ENCODE measurements around the gene NOM1.

NOM1 gene

DNA sequence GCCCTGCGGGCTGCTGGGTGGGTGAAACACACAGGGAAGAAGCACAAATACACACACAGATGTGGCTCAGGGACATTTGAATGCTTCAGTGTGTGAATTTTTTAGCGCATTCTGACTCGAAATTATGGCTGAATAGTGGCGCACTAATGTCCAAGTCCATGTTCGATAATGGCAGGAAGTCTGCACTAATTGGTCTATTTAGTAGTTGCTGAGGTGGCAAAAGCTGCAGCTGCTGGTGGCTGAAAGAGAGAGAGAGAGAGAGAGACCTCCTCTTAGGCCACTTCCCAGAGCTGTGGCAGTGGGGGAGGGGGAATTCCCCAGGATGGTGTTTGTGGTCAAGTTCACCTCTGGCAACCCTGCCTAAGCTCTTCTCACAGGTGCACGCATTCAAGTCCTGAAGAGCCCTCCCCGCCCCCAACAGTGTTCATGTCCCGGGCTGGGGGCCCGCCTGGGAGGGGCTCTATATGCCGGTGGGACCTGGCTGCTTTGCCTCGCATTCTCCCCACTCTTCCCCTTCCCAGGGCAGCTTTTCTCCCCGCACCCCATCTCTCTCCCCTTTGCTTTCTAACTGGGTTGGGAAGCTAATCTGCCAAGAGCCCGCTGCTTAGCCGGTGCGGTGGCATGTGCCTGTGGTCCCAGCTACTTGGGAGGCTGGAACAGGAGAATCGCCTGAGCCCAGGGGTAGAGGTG is 67.0 kb downstream of the NOM1 start:
- Histone ChIP-seq H3K27me3 (ENCODE audit: control insufficient read depth in 2 of 2, insufficient read depth in 2 of 2, low read length in 2 of 2) (peaks cover 60 to 64% of the 10 kb centered on the region in 2 donors), H3K4me1 (ENCODE audit: control insufficient read depth in 2 of 2, insufficient read depth in 2 of 2, low read length in 2 of 2) (peaks cover 20 to 23% of the 10 kb centered on the region in 2 donors), H3K9me3 (ENCODE audit: control insufficient read depth in 2 of 2, low read length in 2 of 2) (no peaks in the 10 kb centered on the region), H3K4me3 (ENCODE audit: low read length in 2 of 2) (no peak overlapping the region), H3K27ac (ENCODE audit: low read depth in 2 of 2, low read length in 2 of 2) (no peak overlapping the region), H3K9ac (ENCODE audit: low read depth in 1 of 2, low read length in 2 of 2) (no peak overlapping the region), H3K36me3 (ENCODE audit: control insufficient read depth in 2 of 2, insufficient read depth in 2 of 2, low read length in 2 of 2) (no peaks in the 10 kb centered on the region)

DNA sequence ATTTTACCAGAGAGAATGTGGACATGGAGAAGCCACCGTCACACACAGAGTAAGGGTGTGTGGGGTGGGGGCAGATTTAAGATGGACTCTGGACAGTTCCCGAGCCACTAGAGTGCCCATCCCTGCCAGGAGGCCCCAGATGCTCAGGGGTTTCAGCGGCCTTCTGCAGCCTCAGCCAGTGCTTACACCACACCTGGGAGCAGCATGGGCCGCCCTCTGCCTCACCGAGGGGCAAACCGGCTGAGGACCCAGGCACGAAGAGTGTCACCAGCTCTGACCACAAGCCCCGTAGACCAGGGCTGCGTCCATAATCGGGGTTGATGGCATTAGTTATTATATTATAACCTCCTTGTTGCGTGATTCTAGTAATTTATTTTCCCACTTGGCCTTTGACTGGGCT is 67.6 kb downstream of the NOM1 start:
- no peaks in the 10 kb centered on the region for H3K36me3 ChIP-seq (ENCODE audit: control insufficient read depth in 2 of 2, insufficient read depth in 2 of 2, low read length in 2 of 2)
- H3K27ac ChIP-seq (ENCODE audit: low read depth in 2 of 2, low read length in 2 of 2): no peak overlapping the region

DNA sequence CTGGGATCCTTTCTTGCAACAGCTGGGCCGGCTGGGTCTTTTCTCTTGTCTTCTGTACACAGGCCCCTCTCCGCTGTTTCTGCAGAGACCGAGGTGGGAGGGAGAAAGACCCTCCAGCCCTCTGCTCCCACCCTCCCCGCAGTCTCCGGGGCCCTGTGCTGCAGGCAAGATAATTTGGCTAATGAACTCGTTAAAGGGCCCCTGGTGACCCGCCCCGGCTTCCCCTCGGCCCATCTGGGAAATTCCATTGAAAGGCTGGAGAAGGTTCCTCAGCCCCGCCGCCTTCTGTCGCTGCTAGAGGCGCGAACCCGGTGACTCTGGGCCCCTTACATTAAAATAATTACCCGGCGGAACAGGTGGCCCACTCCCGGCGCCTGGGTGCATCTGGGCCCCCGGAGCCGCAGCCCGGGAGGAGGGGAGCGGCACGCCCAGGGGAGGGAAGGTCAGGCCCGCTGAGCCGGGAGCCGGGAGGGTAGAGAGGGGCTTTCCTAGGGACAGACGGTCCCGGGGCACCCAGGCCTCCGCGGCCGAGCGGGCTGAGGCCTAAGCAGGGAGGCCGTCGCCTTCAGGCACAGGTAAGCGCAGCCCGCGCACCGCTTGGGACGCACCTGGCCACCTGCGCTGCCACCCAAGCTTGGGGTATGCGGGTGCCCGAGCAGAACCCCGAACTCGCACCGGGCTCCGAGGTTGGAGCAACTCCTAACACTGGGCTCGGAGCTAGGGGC is 68.3 kb downstream of the NOM1 start:
- Histone ChIP-seq H3K9ac (ENCODE audit: low read depth in 1 of 2, low read length in 2 of 2) (no peak overlapping the region), H3K27me3 (ENCODE audit: control insufficient read depth in 2 of 2, insufficient read depth in 2 of 2, low read length in 2 of 2) (peaks cover 72 to 76% of the 10 kb centered on the region in 2 donors), H3K4me3 (ENCODE audit: low read length in 2 of 2) (no peak overlapping the region), H3K36me3 (ENCODE audit: control insufficient read depth in 2 of 2, insufficient read depth in 2 of 2, low read length in 2 of 2) (no peaks in the 10 kb centered on the region), H3K4me1 (ENCODE audit: control insufficient read depth in 2 of 2, insufficient read depth in 2 of 2, low read length in 2 of 2) (peaks cover 20 to 24% of the 10 kb centered on the region in 2 donors), H3K27ac (ENCODE audit: low read depth in 2 of 2, low read length in 2 of 2) (no peak overlapping the region), H3K9me3 (ENCODE audit: control insufficient read depth in 2 of 2, low read length in 2 of 2) (no peaks in the 10 kb centered on the region)

More for the DNA sequence above, 67.6 kb downstream of the NOM1 start:
- peaks cover 66 to 69% of the 10 kb centered on the region in 2 donors for H3K27me3 ChIP-seq (ENCODE audit: control insufficient read depth in 2 of 2, insufficient read depth in 2 of 2, low read length in 2 of 2)
- no peak overlapping the region for H3K9ac ChIP-seq (ENCODE audit: low read depth in 1 of 2, low read length in 2 of 2)
- H3K4me1 ChIP-seq (ENCODE audit: control insufficient read depth in 2 of 2, insufficient read depth in 2 of 2, low read length in 2 of 2): peaks cover 20 to 22% of the 10 kb centered on the region in 2 donors
- no peaks in the 10 kb centered on the region for H3K9me3 ChIP-seq (ENCODE audit: control insufficient read depth in 2 of 2, low read length in 2 of 2)
- no peak overlapping the region for H3K4me3 ChIP-seq (ENCODE audit: low read length in 2 of 2)

DNA sequence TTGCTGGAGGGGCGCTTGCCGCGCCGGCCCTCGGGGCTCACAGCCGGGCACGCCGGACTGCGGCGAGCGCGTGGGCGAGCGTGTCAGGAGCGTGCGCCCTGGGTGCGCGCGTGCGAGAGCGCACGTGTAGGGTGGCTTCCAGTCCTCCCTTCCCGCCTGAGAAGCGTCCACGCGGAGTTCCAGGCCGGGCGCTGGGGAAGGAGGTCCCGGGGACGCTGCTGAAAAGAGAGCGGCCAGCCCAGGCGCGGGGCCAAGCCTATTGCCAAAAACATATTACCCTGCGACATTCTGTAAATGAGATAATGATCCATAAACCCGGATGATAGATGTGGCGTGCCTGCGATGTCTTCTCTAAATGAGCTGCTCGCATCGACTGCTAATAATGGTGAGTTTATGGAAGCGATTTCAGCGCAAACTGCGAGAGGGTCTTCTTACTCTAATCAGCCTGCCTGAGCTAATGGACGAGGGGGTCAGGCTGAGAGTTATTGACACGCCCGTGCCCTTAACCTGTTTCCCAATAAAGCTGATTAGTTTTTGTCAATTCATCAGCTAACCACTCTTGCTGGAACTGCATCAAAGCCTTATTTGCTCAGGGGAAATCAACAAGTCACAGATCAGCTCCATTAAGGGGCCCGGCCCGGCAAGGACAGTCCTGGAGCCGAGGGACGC is 69.0 kb downstream of the NOM1 start:
- Histone ChIP-seq H3K4me1 (ENCODE audit: control insufficient read depth in 2 of 2, insufficient read depth in 2 of 2, low read length in 2 of 2) (peaks cover 23 to 26% of the 10 kb centered on the region in 2 donors), H3K27ac (ENCODE audit: low read depth in 2 of 2, low read length in 2 of 2) (no peak overlapping the region), H3K9ac (ENCODE audit: low read depth in 1 of 2, low read length in 2 of 2) (no peak overlapping the region), H3K36me3 (ENCODE audit: control insufficient read depth in 2 of 2, insufficient read depth in 2 of 2, low read length in 2 of 2) (no peaks in the 10 kb centered on the region), H3K9me3 (ENCODE audit: control insufficient read depth in 2 of 2, low read length in 2 of 2) (no peaks in the 10 kb centered on the region), H3K4me3 (ENCODE audit: low read length in 2 of 2) (no peak overlapping the region), H3K27me3 (ENCODE audit: control insufficient read depth in 2 of 2, insufficient read depth in 2 of 2, low read length in 2 of 2) (peaks cover 72 to 78% of the 10 kb centered on the region in 2 donors)

DNA sequence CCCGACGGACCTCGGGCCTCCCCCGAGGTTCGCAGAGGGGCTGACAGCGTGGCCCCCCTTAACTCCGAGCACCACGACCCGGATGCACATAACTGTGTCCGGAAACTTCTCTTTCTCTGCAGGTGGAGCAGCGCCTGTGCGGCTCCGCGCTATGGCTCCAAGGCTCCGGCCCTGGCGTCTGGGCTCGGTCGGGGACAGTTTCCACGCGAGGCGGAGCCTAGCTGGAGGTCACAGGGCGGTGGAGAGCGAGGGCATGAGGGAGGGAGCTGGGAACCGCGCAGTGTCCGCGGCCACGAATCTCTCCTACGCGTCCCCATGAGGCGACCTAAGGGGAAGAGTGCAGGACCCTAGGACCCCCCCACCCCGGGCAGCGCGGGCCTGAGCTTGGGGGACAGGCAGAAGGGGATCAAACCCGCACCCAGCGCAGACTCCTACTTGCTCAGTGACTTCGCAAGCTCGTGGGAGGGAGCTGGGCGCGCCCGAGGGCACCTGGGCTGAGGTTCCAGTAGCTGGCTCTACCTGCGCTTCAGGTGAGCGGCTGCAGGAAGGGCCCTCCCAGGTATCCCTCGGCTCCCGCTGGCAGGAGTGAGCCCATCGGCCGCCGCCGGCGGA is 69.6 kb downstream of the NOM1 start:
- Histone ChIP-seq H3K27me3 (ENCODE audit: control insufficient read depth in 2 of 2, insufficient read depth in 2 of 2, low read length in 2 of 2) (peaks cover 76% of the 10 kb centered on the region in 2 donors), H3K9ac (ENCODE audit: low read depth in 1 of 2, low read length in 2 of 2) (no peak overlapping the region)

DNA sequence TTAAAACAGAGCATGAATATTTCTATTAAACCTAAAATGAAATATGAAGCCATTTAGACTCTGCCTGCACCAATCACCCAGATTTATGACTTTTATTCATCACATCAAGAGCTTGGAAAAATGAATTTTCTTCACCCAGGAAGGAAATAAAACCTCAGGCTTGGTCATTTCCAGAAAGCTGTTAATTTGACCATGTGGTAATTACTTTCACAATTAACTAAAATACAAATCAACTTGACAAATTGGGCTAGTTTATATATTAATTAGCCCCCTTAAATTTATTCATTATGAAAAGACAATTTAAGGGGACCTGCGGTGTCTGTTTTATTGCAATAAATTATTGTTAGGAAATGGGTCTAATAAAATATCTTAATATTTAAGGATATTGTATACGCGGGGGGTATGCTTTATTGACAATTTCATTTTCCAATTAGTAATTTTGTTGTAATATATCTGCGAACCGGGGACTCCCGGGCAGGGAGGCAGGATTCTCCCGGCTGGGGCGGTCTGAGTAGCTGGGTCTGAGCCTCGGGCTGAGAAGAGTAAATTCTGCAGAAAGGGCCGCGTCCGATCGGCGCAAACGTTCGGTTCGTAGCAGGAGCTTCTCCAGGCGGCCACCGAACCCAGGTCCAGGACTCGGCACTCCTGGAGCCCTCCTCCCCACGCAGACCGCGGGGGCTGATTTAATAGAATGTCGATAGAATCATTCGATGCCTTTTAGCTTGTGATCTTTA is 70.4 kb downstream of the NOM1 start:
- H3K9me3 ChIP-seq (ENCODE audit: control insufficient read depth in 2 of 2, low read length in 2 of 2): no peaks in the 10 kb centered on the region
- no peaks in the 10 kb centered on the region for H3K36me3 ChIP-seq (ENCODE audit: control insufficient read depth in 2 of 2, insufficient read depth in 2 of 2, low read length in 2 of 2)
- H3K4me3 ChIP-seq (ENCODE audit: low read length in 2 of 2): no peak overlapping the region
- H3K4me1 ChIP-seq (ENCODE audit: control insufficient read depth in 2 of 2, insufficient read depth in 2 of 2, low read length in 2 of 2): peaks cover 16 to 20% of the 10 kb centered on the region in 2 donors
- no peak overlapping the region for H3K9ac ChIP-seq (ENCODE audit: low read depth in 1 of 2, low read length in 2 of 2)
- no peak overlapping the region for H3K27ac ChIP-seq (ENCODE audit: low read depth in 2 of 2, low read length in 2 of 2)
- H3K27me3 ChIP-seq (ENCODE audit: control insufficient read depth in 2 of 2, insufficient read depth in 2 of 2, low read length in 2 of 2): peaks cover 72 to 83% of the 10 kb centered on the region in 2 donors

More for the DNA sequence above, 69.6 kb downstream of the NOM1 start:
- Histone ChIP-seq H3K4me1 (ENCODE audit: control insufficient read depth in 2 of 2, insufficient read depth in 2 of 2, low read length in 2 of 2) (peaks cover 17 to 20% of the 10 kb centered on the region in 2 donors), H3K27ac (ENCODE audit: low read depth in 2 of 2, low read length in 2 of 2) (no peak overlapping the region), H3K4me3 (ENCODE audit: low read length in 2 of 2) (peak overlapping the region in 1 of 2 donors; percentile 10), H3K9me3 (ENCODE audit: control insufficient read depth in 2 of 2, low read length in 2 of 2) (no peaks in the 10 kb centered on the region), H3K36me3 (ENCODE audit: control insufficient read depth in 2 of 2, insufficient read depth in 2 of 2, low read length in 2 of 2) (no peaks in the 10 kb centered on the region)

DNA sequence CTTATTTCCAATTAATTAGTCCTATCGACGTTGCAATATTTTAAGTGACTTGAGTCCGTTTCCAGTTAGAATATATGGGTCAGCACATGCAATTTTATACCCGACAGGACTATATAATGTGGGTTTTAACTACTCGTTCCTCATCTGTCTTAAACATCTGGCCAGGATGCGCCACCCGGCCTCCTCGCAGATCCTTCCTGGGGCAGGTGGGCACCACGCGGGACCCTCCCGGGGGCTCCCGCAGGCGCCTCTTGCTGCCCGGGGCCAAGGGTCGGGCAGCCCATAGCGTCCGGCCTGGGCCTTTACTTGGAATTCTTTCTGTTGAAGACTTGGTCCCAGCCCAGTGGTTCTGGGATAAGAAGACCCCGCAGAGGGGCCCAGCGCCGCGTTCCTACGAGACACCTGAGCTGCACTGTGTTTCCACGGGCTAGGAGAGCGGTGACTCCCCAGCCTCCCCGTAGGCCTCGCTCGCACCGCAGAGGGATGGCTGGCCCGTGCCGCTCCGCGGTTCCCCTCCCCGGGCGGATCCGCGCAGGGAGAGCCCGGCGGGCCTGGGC is 71.1 kb downstream of the NOM1 start:
- H3K4me1 ChIP-seq (ENCODE audit: control insufficient read depth in 2 of 2, insufficient read depth in 2 of 2, low read length in 2 of 2): peaks cover 16 to 20% of the 10 kb centered on the region in 2 donors
- H3K4me3 ChIP-seq (ENCODE audit: low read length in 2 of 2): peak overlapping the region in 1 of 2 donors; percentile 13
- no peaks in the 10 kb centered on the region for H3K36me3 ChIP-seq (ENCODE audit: control insufficient read depth in 2 of 2, insufficient read depth in 2 of 2, low read length in 2 of 2)
- peaks cover 77 to 90% of the 10 kb centered on the region in 2 donors for H3K27me3 ChIP-seq (ENCODE audit: control insufficient read depth in 2 of 2, insufficient read depth in 2 of 2, low read length in 2 of 2)
- H3K27ac ChIP-seq (ENCODE audit: low read depth in 2 of 2, low read length in 2 of 2): no peak overlapping the region
- H3K9ac ChIP-seq (ENCODE audit: low read depth in 1 of 2, low read length in 2 of 2): no peak overlapping the region
- H3K9me3 ChIP-seq (ENCODE audit: control insufficient read depth in 2 of 2, low read length in 2 of 2): no peaks in the 10 kb centered on the region

DNA sequence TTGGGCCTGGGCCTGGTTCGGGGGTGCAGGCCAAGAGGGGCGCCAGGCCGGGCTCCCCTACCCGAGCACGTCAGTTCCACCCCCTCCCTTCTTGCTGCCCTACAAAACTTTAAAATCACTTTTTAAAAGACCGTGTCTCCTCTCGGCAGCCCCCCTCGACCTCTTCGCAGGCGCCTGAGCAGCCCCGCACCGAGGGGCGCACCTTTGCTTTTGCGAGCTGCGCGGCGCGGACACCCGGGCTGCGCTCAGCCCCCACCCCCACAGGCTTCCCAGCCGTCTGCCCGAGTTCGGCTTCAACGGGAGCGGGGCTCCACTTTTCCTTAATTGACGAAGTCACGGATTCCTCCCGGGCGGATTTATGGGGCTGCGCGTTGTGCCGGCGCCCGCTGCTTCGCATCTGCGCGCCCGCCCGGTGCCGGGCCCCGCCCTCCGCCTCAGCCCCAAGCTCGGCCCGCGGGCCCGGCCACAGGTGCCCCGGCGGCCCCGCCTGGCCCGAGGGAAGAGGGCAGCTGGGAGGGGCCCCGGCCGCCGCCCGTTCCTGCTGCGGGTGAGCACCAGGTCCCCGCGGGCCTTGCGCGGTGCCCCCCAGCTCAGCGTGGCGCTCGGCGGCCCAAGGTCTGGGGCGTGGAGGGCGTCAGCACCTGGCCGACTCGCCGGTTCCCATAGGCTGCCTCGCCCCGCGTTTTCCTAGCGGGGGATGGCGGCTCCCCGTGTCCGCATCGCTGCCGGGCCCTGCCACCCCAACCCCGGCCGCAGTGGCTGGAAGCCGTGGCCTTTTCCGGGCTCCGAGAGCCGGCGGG is 71.8 kb downstream of the NOM1 start:
- Histone ChIP-seq H3K9me3 (ENCODE audit: control insufficient read depth in 2 of 2, low read length in 2 of 2) (no peaks in the 10 kb centered on the region), H3K27me3 (ENCODE audit: control insufficient read depth in 2 of 2, insufficient read depth in 2 of 2, low read length in 2 of 2) (peaks cover 77 to 93% of the 10 kb centered on the region in 2 donors), H3K4me1 (ENCODE audit: control insufficient read depth in 2 of 2, insufficient read depth in 2 of 2, low read length in 2 of 2) (peaks cover 13 to 20% of the 10 kb centered on the region in 2 donors), H3K36me3 (ENCODE audit: control insufficient read depth in 2 of 2, insufficient read depth in 2 of 2, low read length in 2 of 2) (no peaks in the 10 kb centered on the region), H3K4me3 (ENCODE audit: low read length in 2 of 2) (no peak overlapping the region), H3K9ac (ENCODE audit: low read depth in 1 of 2, low read length in 2 of 2) (no peak overlapping the region), H3K27ac (ENCODE audit: low read depth in 2 of 2, low read length in 2 of 2) (no peak overlapping the region)

Data from mucosa of rectum (tissue), 2 donors.